Measurements from ENCODE around the gene ATP5IF1. TPM values are rescaled to one million over a fixed set of nuclear protein-coding genes. Genes with fewer than 3 reads are reported as not detected.

ATP5IF1 gene
- total and polyA plus RNA-seq, 2 of the 13 experiments (the other 11 are each of a cell fraction or from before 2014, with no cell fraction given) = 97.7 to 131 TPM

DNA sequence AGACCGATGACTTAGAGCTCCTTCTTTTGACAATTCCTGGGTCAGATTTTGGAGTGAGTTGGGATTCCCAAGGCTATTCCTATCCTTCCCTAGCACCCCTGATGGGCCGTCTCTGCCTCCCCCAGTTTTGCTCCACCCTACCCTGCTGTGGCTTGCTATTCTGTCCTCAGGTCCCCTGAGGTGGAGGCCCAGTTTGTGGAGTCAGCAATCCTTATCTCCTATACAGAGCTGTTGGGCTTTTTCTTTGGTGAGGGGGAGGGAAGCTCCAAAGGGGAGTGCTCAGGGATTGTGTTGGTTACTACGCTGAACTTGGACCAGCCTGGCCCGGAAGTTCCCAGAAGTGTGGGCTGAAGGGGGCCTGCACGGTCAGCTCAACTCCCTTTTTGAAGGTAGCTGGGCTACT is 31.0 kb downstream of the ATP5IF1 start (continued):
- TF ChIP-seq SMAD1 (CRISPR knock-in tag; IDR thresholded peaks at IDR 0.05; ENCODE audit: borderline replicate concordance, low read depth) = no peak

DNA sequence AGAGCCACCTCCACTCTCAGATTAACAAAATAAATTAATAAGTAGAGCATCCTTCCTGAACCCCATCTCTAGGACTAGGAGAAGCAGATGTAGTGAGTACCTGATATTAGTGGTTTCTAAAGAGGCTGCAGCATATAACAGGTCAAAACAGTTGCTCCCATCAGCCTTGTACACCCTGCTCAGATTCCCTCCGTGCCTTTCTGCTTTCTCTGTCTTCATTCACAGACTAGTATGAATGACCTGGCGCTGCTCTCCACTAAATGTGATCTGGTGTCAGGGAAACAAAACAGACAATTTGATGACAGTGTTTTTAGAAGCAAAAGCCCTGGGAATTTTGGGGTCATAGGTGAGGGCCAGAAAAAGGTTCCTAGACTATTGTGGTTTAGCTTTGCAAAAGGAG is 31.7 kb downstream of the ATP5IF1 start:
- WGBS (ENCODE audit: low lambda C conversion rate) = 86% methylated on average over 2 of the region's 2 CpGs
- FAIRE-seq (no peak), ATAC-seq (no peak), DNase-seq (ENCODE audit: low spot score) (no peak)
- CTCF ChIA-PET (ENCODE audit: low intra/inter-chr PET ratio, low total read pairs) = no interaction called here
- no peaks in the 10 kb centered on the region for H3K27me3 ChIP-seq (ENCODE audit: control insufficient read depth in 1 of 2, insufficient read depth in 2 of 2, low read length in 2 of 2)
- H3K4me1 ChIP-seq (ENCODE audit: insufficient read depth, low read length) = peaks cover 75% of the 10 kb centered on the region
- peaks cover 8 to 27% of the 10 kb centered on the region in 2 experiments for H3K36me3 ChIP-seq (replicated peaks in 1 of 2; ENCODE audit: control insufficient read depth in 1 of 2, insufficient read depth in 2 of 2, low read length in 2 of 2)
- H2AFZ ChIP-seq (ENCODE audit: low read length) = no peak overlapping the region
- intact Hi-C loops (cut with micrococcal nuclease; ENCODE audit: unreplicated experiment) = loop anchor here (10.0 kb wide), 1 partner anchor 57 kb away; the partner anchor contains the start of gene MED18
- peaks cover 53% of the 10 kb centered on the region for H4K20me1 ChIP-seq (ENCODE audit: insufficient read depth, low read length)
- no TSS peak for BruUV-seq (replicated peaks)
- in situ Hi-C loops (cut with HindIII; ENCODE audit: extremely low pct_ligation_motif_present, low pct_unique_long_range_greater_than_20kb) = no loop called here
- TF ChIP-seq PLRG1 (conservative IDR thresholded peaks at IDR 0.05) (no peak), FOXO1 (CRISPR knock-in tag; IDR thresholded peaks at IDR 0.05) (no peak), WIZ (CRISPR knock-in tag; IDR thresholded peaks at IDR 0.05) (no peak), ZSCAN21 (CRISPR knock-in tag; IDR thresholded peaks at IDR 0.05; ENCODE audit: borderline replicate concordance) (no peak), RORA (CRISPR knock-in tag; IDR thresholded peaks at IDR 0.05) (no peak), MTA3 (CRISPR knock-in tag; IDR thresholded peaks at IDR 0.05) (no peak), NFIC (IDR thresholded peaks at IDR 0.05; ENCODE audit: low read length) (no peak), MTF1 (CRISPR knock-in tag; IDR thresholded peaks at IDR 0.05) (no peak), FLYWCH1 (CRISPR knock-in tag; IDR thresholded peaks at IDR 0.05) (no peak)
- TF ChIP-seq, protein P1, sequence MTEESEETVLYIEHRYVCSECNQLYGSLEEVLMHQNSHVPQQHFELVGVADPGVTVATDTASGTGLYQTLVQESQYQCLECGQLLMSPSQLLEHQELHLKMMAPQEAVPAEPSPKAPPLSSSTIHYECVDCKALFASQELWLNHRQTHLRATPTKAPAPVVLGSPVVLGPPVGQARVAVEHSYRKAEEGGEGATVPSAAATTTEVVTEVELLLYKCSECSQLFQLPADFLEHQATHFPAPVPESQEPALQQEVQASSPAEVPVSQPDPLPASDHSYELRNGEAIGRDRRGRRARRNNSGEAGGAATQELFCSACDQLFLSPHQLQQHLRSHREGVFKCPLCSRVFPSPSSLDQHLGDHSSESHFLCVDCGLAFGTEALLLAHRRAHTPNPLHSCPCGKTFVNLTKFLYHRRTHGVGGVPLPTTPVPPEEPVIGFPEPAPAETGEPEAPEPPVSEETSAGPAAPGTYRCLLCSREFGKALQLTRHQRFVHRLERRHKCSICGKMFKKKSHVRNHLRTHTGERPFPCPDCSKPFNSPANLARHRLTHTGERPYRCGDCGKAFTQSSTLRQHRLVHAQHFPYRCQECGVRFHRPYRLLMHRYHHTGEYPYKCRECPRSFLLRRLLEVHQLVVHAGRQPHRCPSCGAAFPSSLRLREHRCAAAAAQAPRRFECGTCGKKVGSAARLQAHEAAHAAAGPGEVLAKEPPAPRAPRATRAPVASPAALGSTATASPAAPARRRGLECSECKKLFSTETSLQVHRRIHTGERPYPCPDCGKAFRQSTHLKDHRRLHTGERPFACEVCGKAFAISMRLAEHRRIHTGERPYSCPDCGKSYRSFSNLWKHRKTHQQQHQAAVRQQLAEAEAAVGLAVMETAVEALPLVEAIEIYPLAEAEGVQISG (CRISPR knock-in tag; IDR thresholded peaks at IDR 0.05) = no peak
- TF ChIP-seq, protein P2, sequence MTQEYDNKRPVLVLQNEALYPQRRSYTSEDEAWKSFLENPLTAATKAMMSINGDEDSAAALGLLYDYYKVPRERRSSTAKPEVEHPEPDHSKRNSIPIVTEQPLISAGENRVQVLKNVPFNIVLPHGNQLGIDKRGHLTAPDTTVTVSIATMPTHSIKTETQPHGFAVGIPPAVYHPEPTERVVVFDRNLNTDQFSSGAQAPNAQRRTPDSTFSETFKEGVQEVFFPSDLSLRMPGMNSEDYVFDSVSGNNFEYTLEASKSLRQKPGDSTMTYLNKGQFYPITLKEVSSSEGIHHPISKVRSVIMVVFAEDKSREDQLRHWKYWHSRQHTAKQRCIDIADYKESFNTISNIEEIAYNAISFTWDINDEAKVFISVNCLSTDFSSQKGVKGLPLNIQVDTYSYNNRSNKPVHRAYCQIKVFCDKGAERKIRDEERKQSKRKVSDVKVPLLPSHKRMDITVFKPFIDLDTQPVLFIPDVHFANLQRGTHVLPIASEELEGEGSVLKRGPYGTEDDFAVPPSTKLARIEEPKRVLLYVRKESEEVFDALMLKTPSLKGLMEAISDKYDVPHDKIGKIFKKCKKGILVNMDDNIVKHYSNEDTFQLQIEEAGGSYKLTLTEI (CRISPR knock-in tag; conservative IDR thresholded peaks at IDR 0.05) = no peak
- POLR2A ChIA-PET = no interaction called here
- H3K9me3 ChIP-seq (ENCODE audit: low read length) = no peaks in the 10 kb centered on the region
- no peak overlapping the region for H3K9ac ChIP-seq (ENCODE audit: insufficient read depth, low read depth, low read length)
- peaks cover 67% of the 10 kb centered on the region for H3K79me2 ChIP-seq (ENCODE audit: insufficient read depth, low read length)
- no peak overlapping the region for H3K4me3 ChIP-seq (replicated peaks in 1 of 3; ENCODE audit: insufficient read depth in 1 of 3, low read depth in 2 of 3, low read length in 3 of 3)
- H3K4me2 ChIP-seq (ENCODE audit: low read depth, low read length) = no peak overlapping the region
- H3K27ac ChIP-seq (ENCODE audit: extremely low read length, insufficient read depth, low read length) = no peak overlapping the region

Data from HepG2 (cell line).